ENCODE data around the gene ZC3H8.

ZC3H8 gene

DNA sequence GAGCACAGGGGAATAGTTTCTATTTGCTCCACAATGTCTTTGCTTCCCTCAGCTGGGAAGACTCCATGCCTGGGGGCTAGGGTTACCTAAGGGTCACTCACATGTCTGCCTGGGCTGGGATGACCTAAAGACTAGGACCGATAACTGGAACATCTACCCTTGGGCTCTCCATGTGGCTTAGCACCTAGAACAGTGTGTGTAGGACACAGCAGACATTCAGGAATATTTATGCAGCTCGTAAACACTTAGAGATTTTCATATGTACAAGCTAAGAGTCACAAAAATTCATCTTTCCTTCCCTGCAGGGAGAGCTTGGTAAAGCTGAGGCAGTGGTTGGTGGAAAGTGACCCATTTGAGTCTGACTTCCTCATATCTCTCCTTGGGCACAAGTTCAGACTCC is 60.8 kb downstream of the ZC3H8 start:
- Histone ChIP-seq H3K36me3 (no peaks in the 10 kb centered on the region), H3K27ac (no peak overlapping the region), H3K4me3 (ENCODE audit: low read depth, low read length) (no peak overlapping the region), H3K9me3 (ENCODE audit: severe bottlenecking) (no peaks in the 10 kb centered on the region), H3K27me3 (ENCODE audit: insufficient read depth, low read depth, severe bottlenecking) (no peaks in the 10 kb centered on the region)
- TF ChIP-seq, protein P1, sequence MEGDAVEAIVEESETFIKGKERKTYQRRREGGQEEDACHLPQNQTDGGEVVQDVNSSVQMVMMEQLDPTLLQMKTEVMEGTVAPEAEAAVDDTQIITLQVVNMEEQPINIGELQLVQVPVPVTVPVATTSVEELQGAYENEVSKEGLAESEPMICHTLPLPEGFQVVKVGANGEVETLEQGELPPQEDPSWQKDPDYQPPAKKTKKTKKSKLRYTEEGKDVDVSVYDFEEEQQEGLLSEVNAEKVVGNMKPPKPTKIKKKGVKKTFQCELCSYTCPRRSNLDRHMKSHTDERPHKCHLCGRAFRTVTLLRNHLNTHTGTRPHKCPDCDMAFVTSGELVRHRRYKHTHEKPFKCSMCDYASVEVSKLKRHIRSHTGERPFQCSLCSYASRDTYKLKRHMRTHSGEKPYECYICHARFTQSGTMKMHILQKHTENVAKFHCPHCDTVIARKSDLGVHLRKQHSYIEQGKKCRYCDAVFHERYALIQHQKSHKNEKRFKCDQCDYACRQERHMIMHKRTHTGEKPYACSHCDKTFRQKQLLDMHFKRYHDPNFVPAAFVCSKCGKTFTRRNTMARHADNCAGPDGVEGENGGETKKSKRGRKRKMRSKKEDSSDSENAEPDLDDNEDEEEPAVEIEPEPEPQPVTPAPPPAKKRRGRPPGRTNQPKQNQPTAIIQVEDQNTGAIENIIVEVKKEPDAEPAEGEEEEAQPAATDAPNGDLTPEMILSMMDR (IDR thresholded peaks at IDR 0.05; ENCODE audit: low read depth, low read length) = no peak
- no peak for DNase-seq

DNA sequence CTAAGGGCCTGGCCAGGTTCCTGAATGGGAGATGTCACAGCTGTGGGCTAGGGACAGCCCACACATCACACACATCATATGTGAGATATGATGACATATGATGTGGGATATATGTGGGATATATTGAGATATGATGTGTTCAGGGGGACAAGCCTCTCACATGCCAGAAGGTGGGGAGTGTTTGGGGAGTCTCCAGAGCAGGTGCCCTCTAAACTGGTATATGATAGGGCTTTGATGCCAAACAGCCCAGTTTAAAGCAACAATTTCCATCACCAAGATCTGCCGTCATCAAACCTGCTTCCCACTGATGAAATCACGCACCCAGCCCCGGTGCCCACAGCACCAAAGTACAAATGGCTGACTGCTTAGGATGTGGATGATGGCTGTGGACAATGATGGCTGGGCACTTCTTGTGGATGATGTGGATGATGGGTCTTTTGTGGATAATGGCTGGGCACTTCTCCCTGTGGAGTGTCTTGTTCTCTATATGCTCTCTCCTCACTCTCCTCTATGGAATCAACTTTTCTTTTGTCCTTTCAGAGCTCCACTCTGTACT is 65.8 kb downstream of the ZC3H8 start:
- H3K4me3 ChIP-seq (ENCODE audit: low read depth, low read length) = no peak overlapping the region
- DNase-seq = no peak
- no peaks in the 10 kb centered on the region for H3K9me3 ChIP-seq (ENCODE audit: severe bottlenecking)
- no peaks in the 10 kb centered on the region for H3K27me3 ChIP-seq (ENCODE audit: insufficient read depth, low read depth, severe bottlenecking)
- no peak overlapping the region for H3K27ac ChIP-seq
- no peaks in the 10 kb centered on the region for H3K36me3 ChIP-seq
- TF ChIP-seq, protein P1 (IDR thresholded peaks at IDR 0.05; ENCODE audit: low read depth, low read length) = no peak

DNA sequence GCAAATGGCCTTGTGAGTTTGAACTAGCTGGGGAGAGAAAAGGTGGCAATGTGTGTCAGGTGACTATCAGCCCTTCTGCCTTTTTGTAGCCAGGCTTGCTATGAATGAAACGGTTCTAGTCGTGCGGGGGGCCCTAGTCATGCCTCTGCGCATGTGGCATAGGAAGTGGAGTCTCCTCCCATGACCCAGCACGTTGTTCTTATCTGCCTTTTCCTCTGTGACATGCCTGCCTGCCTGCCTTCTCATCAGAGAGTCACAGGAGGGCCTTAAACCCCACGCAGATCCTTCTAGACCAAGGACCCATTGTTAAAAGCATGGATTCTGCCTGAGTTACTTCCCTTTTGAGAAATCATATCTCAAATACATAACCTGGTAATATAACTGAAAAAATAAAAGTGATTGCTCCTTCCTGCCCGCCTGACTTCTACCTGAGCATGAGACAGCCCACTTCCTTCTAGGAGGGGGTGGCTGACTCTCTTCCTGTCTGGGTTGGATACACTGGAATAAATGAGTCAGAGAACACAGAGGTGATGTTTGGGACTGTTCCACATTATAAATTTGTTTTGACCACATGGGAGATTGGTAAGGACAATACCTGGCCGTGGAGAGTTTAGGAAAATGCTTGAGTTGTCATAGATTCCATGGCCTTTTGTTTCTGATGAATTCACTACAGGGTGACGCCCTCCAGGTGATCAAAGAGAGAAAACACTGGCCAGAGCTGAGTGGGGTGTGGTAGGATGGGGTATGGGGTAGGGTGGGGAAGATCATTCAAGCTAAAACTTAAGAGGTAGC is 66.8 kb downstream of the ZC3H8 start:
- DNase-seq = no peak
- no peaks in the 10 kb centered on the region for H3K9me3 ChIP-seq (ENCODE audit: severe bottlenecking)
- H3K27ac ChIP-seq = no peak overlapping the region
- H3K36me3 ChIP-seq = no peaks in the 10 kb centered on the region
- no peak overlapping the region for H3K4me3 ChIP-seq (ENCODE audit: low read depth, low read length)
- TF ChIP-seq, protein P1 (IDR thresholded peaks at IDR 0.05; ENCODE audit: low read depth, low read length) = no peak
- H3K27me3 ChIP-seq (ENCODE audit: insufficient read depth, low read depth, severe bottlenecking) = no peaks in the 10 kb centered on the region

DNA sequence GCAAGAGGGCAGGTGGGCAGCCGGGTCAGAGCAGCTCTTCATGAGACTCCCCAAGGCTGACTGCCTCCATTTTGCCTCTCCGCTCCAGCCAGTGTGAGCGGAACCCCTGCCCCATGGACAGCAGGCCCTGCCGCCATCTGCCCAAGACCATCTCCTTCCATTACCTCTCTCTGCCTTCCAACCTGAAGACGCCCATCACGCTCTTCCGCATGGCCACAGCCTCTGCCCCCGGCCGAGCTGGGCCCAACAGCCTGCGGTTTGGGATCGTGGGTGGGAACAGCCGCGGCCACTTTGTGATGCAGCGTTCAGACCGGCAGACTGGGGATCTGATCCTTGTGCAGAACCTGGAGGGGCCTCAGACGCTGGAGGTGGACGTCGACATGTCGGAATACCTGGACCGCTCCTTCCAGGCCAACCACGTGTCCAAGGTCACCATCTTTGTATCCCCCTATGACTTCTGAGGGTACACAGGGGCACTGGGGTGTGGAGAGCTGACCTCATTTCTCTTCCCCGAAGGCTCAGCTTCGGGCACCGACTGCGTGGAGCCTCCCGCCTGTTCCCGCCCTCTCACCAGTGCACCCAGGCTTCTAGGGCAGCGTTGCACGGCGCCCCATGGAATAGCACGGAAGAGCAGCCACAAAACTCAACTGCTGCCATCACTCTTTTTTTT is 67.7 kb downstream of the ZC3H8 start:
- Histone ChIP-seq H3K27me3 (ENCODE audit: insufficient read depth, low read depth, severe bottlenecking) (no peaks in the 10 kb centered on the region), H3K36me3 (no peaks in the 10 kb centered on the region), H3K9me3 (ENCODE audit: severe bottlenecking) (no peaks in the 10 kb centered on the region), H3K27ac (no peak overlapping the region), H3K4me3 (ENCODE audit: low read depth, low read length) (no peak overlapping the region)
- TF ChIP-seq, protein P1 (IDR thresholded peaks at IDR 0.05; ENCODE audit: low read depth, low read length) = no peak
- DNase-seq = no peak

DNA sequence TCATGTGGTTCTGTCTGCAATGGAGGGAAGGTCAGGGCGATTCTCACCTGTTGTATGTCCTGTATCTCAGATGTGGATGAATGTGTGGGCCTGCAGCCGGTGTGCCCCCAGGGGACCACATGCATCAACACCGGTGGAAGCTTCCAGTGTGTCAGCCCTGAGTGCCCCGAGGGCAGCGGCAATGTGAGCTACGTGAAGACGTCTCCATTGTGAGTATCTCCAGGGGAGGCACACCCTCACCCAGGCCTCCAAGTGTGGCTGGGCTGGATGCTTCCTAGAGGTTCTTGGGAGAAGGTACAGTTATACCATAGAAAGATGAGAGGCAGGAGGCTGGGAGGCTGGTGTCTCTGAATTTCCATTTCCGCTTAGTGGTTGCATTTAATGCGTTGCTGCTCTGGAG is 69.7 kb downstream of the ZC3H8 start:
- Histone ChIP-seq H3K36me3 (no peaks in the 10 kb centered on the region), H3K4me3 (ENCODE audit: low read depth, low read length) (no peak overlapping the region), H3K27ac (no peak overlapping the region), H3K9me3 (ENCODE audit: severe bottlenecking) (no peaks in the 10 kb centered on the region), H3K27me3 (ENCODE audit: insufficient read depth, low read depth, severe bottlenecking) (no peaks in the 10 kb centered on the region)
- no peak for DNase-seq
- TF ChIP-seq, protein P1 (IDR thresholded peaks at IDR 0.05; ENCODE audit: low read depth, low read length) = no peak
